Esophagus squamous epithelium (tissue), 5 donors: ENCODE results near the gene STIMATE. TPM values are rescaled to one million over a fixed set of nuclear protein-coding genes. Genes with fewer than 3 reads are reported as not detected.

Source experiments
- DNase-seq: peaks from one replicate; lab custom pipeline; 2025; lab: John Stamatoyannopoulos, UW
- H3K27ac ChIP-seq, 4 donors: fragments of 200-600 bp; sonication (generic); one replicate each; pipeline ENCODE4 v1.5.1; 2016 to 2019; ENCODE audit warnings: mild to moderate bottlenecking in 1 of 4
- H3K27me3 ChIP-seq, 4 donors: fragments of 200-600 bp; sonication (generic); 1 replicate in 3 of 4; 2 replicates in 1 of 4; pipeline versions ENCODE4 v1.5.1 to v1.6.0; 2017 to 2021; ENCODE audit warnings: antibody characterized with exemption in 1 of 4
- H3K36me3 ChIP-seq, 3 donors: fragments of 200-600 bp; sonication (generic); one replicate each; pipeline ENCODE4 v1.5.1; 2016 to 2019
- H3K4me1 ChIP-seq, 3 donors: fragments of 200-600 bp; sonication (generic); one replicate each; pipeline ENCODE4 v1.5.1; 2017 to 2019
- H3K4me3 ChIP-seq, 4 donors: fragments of 200-600 bp; sonication (generic); 1 replicate in 3 of 4; 2 replicates in 1 of 4; pipeline ENCODE4 v1.5.1; 2016 to 2019; ENCODE audit warnings: mild to moderate bottlenecking in 2 of 4, moderate library complexity in 1 of 4
- H3K9me3 ChIP-seq, 3 donors: fragments of 200-600 bp; sonication (generic); one replicate each; pipeline ENCODE4 v1.5.1; 2016 to 2019
- CTCF ChIP-seq, 6 experiments: fragments of 450-650 bp in 4 of 6; fragments of 200-600 bp in 2 of 6; sonication (generic) in 2 of 6; IDR thresholded peaks; one replicate each; pipeline ENCODE4 v1.5.1; 2016 to 2019; ENCODE audit warnings: antibody characterized with exemption in 6 of 6, mild to moderate bottlenecking in 4 of 6, moderate library complexity in 4 of 6
- POLR2A ChIP-seq, 4 donors: fragments of 450-650 bp; IDR thresholded peaks; one replicate each; pipeline ENCODE4 v1.6.1; 2017; ENCODE audit warnings: antibody characterized with exemption in 4 of 4, mild to moderate bottlenecking in 4 of 4, moderate library complexity in 3 of 4
- WGBS, 2 donors: methylation state at CpG; one replicate each; pipeline ENCODE4 v1.1.5; 2018; 5-methylcytosine and 5-hydroxymethylcytosine counted together
- intact Hi-C: fragments of 100-400 bp; cut with DNase I; formaldehyde crosslinking; loops from one replicate; pipeline ENCODE4 v1.15.0; 2022
- total RNA-seq, 4 donors: library from RNA; depleted of rRNA; stranded (reverse); fragments of >200 nt; gene quantifications; one replicate each; pipeline ENCODE4 v1.1.0, GENCODE V29; 2016
- donor health status: DM: yes; HTN: yes; CAD: no.

STIMATE gene
- total RNA-seq, 4 donors from 2014 or later, result 7.0 to 14.7 (median 12.4) TPM

DNA sequence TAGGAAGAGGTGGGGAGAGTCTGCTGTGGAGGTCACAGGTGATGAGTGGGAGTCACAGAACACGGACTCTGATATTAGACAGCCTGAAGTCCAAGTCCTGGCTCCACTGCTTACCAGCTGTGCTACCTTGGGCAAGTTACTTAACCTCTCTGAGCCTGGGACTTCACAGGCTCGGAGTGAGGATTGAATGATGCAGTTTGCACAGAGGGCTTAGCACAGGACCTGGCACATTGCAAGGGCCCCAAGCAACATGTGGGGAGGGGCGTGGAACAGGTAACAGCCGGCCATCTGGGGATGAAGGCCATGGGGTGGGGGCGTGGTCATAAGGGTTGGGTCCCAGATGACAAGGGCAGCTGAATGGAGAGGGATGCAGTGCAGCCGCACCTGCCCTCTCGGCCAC lies 107.0 kb downstream of the STIMATE start:
- no peaks in the 10 kb centered on the region for H3K9me3 ChIP-seq
- peaks cover 0 to 6% (median 0%) of the 10 kb centered on the region in 3 donors for H3K4me1 ChIP-seq
- no peak for TF ChIP-seq CTCF (IDR thresholded peaks at IDR 0.05)
- no peak for TF ChIP-seq POLR2A (IDR thresholded peaks at IDR 0.05)
- DNase-seq, result no peak
- H3K27me3 ChIP-seq, result no peaks in the 10 kb centered on the region
- H3K4me3 ChIP-seq, result no peak overlapping the region
- intact Hi-C loops, result no loop called here
- WGBS, 2 donors, result 83 to 91% methylated on average over 3 to 4 of the region's 7 CpGs
- H3K36me3 ChIP-seq, result no peaks in the 10 kb centered on the region
- no peak overlapping the region for H3K27ac ChIP-seq

GRCh38 chr3:52789746-52790040 lies 107.7 kb downstream of the STIMATE start:
- WGBS, 2 donors, result 65% methylated on average over 2 to 5 of the region's 6 CpGs

DNA sequence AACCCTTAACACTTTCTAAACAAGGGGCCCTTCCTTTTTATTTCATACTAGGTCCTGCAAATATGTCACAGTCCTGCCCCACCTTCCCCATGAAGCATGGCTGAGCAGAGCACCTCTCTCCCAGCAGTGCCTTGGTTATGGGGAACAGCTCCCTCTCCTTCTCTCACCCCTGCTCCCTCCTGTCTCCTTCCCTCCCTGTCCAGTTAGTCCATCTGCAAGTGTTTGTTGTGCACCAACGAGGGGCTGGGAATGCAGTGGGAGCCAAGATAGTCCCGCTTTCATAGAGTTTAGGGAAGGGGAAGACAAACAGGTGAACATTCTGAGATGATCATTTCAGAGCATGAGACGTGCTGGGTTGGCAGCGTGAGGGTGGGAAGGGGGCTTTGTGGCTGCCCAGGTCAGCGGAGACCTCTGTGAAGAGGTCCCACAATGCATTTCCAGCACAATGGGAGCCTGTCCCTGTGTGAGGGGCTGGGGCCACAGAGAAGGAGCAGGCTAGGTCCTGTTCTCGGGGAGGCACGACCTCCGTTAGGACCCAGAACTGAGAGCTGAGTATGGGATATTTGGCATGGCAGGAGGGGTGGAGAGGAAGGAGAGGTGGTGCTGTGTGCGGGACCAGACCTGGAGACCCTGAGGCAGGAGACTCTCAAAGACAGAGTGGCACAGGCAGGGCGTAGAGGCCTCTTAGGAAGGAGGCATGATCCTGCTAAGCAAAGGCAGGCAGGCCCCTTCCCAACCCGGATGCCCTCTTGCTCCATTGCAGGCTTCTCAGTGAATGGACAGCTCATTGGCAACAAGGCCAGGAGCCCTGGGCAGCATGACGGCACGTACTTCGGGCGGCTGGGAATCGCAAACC lies 108.2 kb downstream of the STIMATE start:
- intact Hi-C loops, result no loop called here
- no peak overlapping the region for H3K27ac ChIP-seq
- 80 to 87% methylated on average over 8 to 13 of the region's 16 CpGs for whole genome bisulfite sequencing, 2 donors
- no peaks in the 10 kb centered on the region for H3K27me3 ChIP-seq
- H3K36me3 ChIP-seq, result no peaks in the 10 kb centered on the region
- H3K9me3 ChIP-seq, result no peaks in the 10 kb centered on the region
- DNase-seq, result no peak
- peaks cover 0 to 6% (median 0%) of the 10 kb centered on the region in 3 donors for H3K4me1 ChIP-seq
- TF ChIP-seq POLR2A (IDR thresholded peaks at IDR 0.05) (no peak), CTCF (IDR thresholded peaks at IDR 0.05) (no peak)
- no peak overlapping the region for H3K4me3 ChIP-seq

More at GRCh38 chr3:52789746-52790040, 107.7 kb downstream of the STIMATE start:
- no peak for DNase-seq
- H3K27me3 ChIP-seq, result no peaks in the 10 kb centered on the region
- H3K36me3 ChIP-seq, result no peaks in the 10 kb centered on the region
- no peak overlapping the region for H3K27ac ChIP-seq
- intact Hi-C loops, result no loop called here
- TF ChIP-seq POLR2A (IDR thresholded peaks at IDR 0.05) (no peak), CTCF (IDR thresholded peaks at IDR 0.05) (no peak)
- H3K4me3 ChIP-seq, result no peak overlapping the region
- no peaks in the 10 kb centered on the region for H3K9me3 ChIP-seq
- H3K4me1 ChIP-seq, result peaks cover 0 to 6% (median 0%) of the 10 kb centered on the region in 3 donors

GRCh38 chr3:52787672-52788625 lies 109.4 kb downstream of the STIMATE start:
- H3K4me3 ChIP-seq, result no peak overlapping the region
- whole genome bisulfite sequencing, 2 donors, result 65 to 69% methylated on average over 7 to 14 of the region's 17 CpGs
- H3K27ac ChIP-seq, result peak overlapping the region in 1 of 4 donors; percentile 34
- no peaks in the 10 kb centered on the region for H3K27me3 ChIP-seq
- H3K9me3 ChIP-seq, result no peaks in the 10 kb centered on the region
- no peak for TF ChIP-seq CTCF (IDR thresholded peaks at IDR 0.05)
- no peak for TF ChIP-seq POLR2A (IDR thresholded peaks at IDR 0.05)
- H3K4me1 ChIP-seq, result no peaks in the 10 kb centered on the region
- intact Hi-C loops, result no loop called here
- no peaks in the 10 kb centered on the region for H3K36me3 ChIP-seq
- DNase-seq, result no peak
